ENCODE data around the gene TICAM2.

DNA sequence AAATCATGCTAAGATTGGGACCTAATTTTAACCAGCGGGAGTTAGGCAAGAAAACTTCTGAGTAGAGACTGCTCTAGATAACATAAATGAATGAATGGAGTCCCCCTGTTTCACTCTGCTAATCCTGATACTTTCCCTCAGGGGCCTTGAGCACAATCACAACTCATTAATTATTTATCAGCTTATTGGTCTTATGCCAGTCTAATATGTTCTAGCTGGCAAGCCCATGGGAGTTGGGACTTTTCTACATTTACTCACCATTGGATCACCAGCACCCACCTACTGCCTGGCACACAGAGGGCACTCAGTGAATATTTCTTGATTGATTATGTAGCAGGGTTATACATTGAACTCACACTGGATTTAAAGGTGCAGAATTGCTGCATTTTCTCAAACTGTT, 37.1 kb upstream of the TICAM2 start:
- TF ChIP-seq JUND (IDR thresholded peaks at IDR 0.05; ENCODE audit: low read length), result no peak
- TF ChIP-seq EGR1 (IDR thresholded peaks at IDR 0.05; ENCODE audit: borderline replicate concordance, low read depth, low read length), result no peak
- TF ChIP-seq, protein P1, sequence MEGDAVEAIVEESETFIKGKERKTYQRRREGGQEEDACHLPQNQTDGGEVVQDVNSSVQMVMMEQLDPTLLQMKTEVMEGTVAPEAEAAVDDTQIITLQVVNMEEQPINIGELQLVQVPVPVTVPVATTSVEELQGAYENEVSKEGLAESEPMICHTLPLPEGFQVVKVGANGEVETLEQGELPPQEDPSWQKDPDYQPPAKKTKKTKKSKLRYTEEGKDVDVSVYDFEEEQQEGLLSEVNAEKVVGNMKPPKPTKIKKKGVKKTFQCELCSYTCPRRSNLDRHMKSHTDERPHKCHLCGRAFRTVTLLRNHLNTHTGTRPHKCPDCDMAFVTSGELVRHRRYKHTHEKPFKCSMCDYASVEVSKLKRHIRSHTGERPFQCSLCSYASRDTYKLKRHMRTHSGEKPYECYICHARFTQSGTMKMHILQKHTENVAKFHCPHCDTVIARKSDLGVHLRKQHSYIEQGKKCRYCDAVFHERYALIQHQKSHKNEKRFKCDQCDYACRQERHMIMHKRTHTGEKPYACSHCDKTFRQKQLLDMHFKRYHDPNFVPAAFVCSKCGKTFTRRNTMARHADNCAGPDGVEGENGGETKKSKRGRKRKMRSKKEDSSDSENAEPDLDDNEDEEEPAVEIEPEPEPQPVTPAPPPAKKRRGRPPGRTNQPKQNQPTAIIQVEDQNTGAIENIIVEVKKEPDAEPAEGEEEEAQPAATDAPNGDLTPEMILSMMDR (IDR thresholded peaks at IDR 0.05; ENCODE audit: control extremely low read depth in 1 of 3, insufficient read depth in 1 of 3, low read depth in 1 of 3, low read length in 3 of 3), result no peak
- TF ChIP-seq EP300 (IDR thresholded peaks at IDR 0.05; ENCODE audit: borderline replicate concordance in 1 of 2, low read depth in 2 of 2, low read length in 2 of 2), result no peak
- TF ChIP-seq SP2 (IDR thresholded peaks at IDR 0.05; ENCODE audit: low read length), result no peak
- no peak for TF ChIP-seq JUN (IDR thresholded peaks at IDR 0.05; ENCODE audit: low read depth, low read length)
- TF ChIP-seq EZH2 (IDR thresholded peaks at IDR 0.05; ENCODE audit: low read depth, low read length, severe bottlenecking), result no peak
- no peak for TF ChIP-seq SIX5 (IDR thresholded peaks at IDR 0.05; ENCODE audit: low read depth, low read length)
- TF ChIP-seq TAF1 (IDR thresholded peaks at IDR 0.05; ENCODE audit: low read depth, low read length), result no peak
- TF ChIP-seq SRF (IDR thresholded peaks at IDR 0.05; ENCODE audit: low read depth, low read length), result no peak
- no peak for TF ChIP-seq CBX8 (IDR thresholded peaks at IDR 0.05; ENCODE audit: borderline replicate concordance, low read depth, low read length)
- no peak for TF ChIP-seq TBP (IDR thresholded peaks at IDR 0.05; ENCODE audit: low read depth, low read length)

Data from H1 (cell line).